Measurements from ENCODE around the gene NEDD4L. TPM values are rescaled to one million over a fixed set of nuclear protein-coding genes. Genes with fewer than 3 reads are reported as not detected.
"Not testable (repeated sequence)": the region's sequence is repeated elsewhere in the genome, so short reads cannot be mapped to it uniquely, and the experiment has no call there.

NEDD4L gene
- total and polyA plus RNA-seq, 8 donors, result 45.0 to 113 (median 66.4) TPM

- FAIRE-seq (no peak), ATAC-seq (no peak), DNase-seq (no peak)
- intact Hi-C loops (cut with DNase I), result no loop called here
- WGBS, 2 donors, result 86% methylated on average over 5 of the region's 5 CpGs
- Histone ChIP-seq H3K9me3 (no peaks in the 10 kb centered on the region), H3K36me3 (peaks cover 0 to 83% (median 27%) of the 10 kb centered on the region in 3 donors), H3K27me3 (no peaks in the 10 kb centered on the region), H3K27ac (no peak overlapping the region), H3K4me3 (no peak overlapping the region), H3K4me1 (no peaks in the 10 kb centered on the region)
- TF ChIP-seq CTCF (IDR thresholded peaks at IDR 0.05), result no peak
These were observed 326.6 kb downstream of the NEDD4L start for GRCh38 chr18:58370612-58371011.

- Histone ChIP-seq H3K27me3 (no peaks in the 10 kb centered on the region), H3K36me3 (peaks cover 0 to 59% (median 13%) of the 10 kb centered on the region in 3 donors), H3K27ac (no peak overlapping the region), H3K4me3 (no peak overlapping the region), H3K4me1 (no peaks in the 10 kb centered on the region), H3K9me3 (no peaks in the 10 kb centered on the region)
- 94 to 96% methylated on average over 5 of the region's 5 CpGs for WGBS, 2 donors
- no peak for ATAC-seq
- no peak for DNase-seq
- TF ChIP-seq CTCF (IDR thresholded peaks at IDR 0.05), result no peak
- no peak for FAIRE-seq
- intact Hi-C loops (cut with DNase I), result no loop called here
These were observed 329.5 kb downstream of the NEDD4L start for GRCh38 chr18:58373481-58373880.

GRCh38 chr18:58375051-58375450 lies 331.0 kb downstream of the NEDD4L start:
- FAIRE-seq, result no peak
- Histone ChIP-seq H3K9me3 (no peaks in the 10 kb centered on the region), H3K4me3 (no peak overlapping the region), H3K4me1 (no peaks in the 10 kb centered on the region), H3K27me3 (no peaks in the 10 kb centered on the region), H3K27ac (no peak overlapping the region), H3K36me3 (peaks cover 0 to 50% (median 13%) of the 10 kb centered on the region in 3 donors)
- intact Hi-C loops (cut with DNase I), result no loop called here
- DNase-seq, result no peak
- WGBS, 2 donors, result 96% methylated on average over 8 of the region's 8 CpGs
- TF ChIP-seq CTCF (IDR thresholded peaks at IDR 0.05), result no peak
- no peak for ATAC-seq

GRCh38 chr18:58378411-58379379 lies 334.7 kb downstream of the NEDD4L start:
- Histone ChIP-seq H3K4me3 (no peak overlapping the region), H3K27me3 (no peaks in the 10 kb centered on the region), H3K4me1 (no peaks in the 10 kb centered on the region), H3K27ac (no peak overlapping the region), H3K9me3 (no peaks in the 10 kb centered on the region), H3K36me3 (peaks cover 0 to 45% (median 0%) of the 10 kb centered on the region in 3 donors)
- TF ChIP-seq CTCF (IDR thresholded peaks at IDR 0.05), result no peak
- 88 to 89% methylated on average over 28 of the region's 28 CpGs for WGBS, 2 donors
- no peak for ATAC-seq
- no peak for DNase-seq
- FAIRE-seq, result no peak
- intact Hi-C loops (cut with DNase I), result no loop called here

- 89 to 94% methylated on average over 15 of the region's 15 CpGs for WGBS, 2 donors
- FAIRE-seq (no peak), DNase-seq (no peak), ATAC-seq (no peak)
- no peak overlapping the region for H3K4me3 ChIP-seq
- intact Hi-C loops (cut with DNase I), result no loop called here
- no peaks in the 10 kb centered on the region for H3K27me3 ChIP-seq
- no peak overlapping the region for H3K27ac ChIP-seq
- no peaks in the 10 kb centered on the region for H3K4me1 ChIP-seq
- H3K36me3 ChIP-seq, result peaks cover 0 to 47% (median 0%) of the 10 kb centered on the region in 3 donors
- H3K9me3 ChIP-seq, result no peaks in the 10 kb centered on the region
- no peak for TF ChIP-seq CTCF (IDR thresholded peaks at IDR 0.05)
These were observed 335.4 kb downstream of the NEDD4L start for GRCh38 chr18:58379443-58379842.

GRCh38 chr18:58380113-58380512 lies 336.1 kb downstream of the NEDD4L start:
- FAIRE-seq, H3K4me1 ChIP-seq, ATAC-seq, H3K27ac ChIP-seq, H3K27me3 ChIP-seq, H3K4me3 ChIP-seq, H3K9me3 ChIP-seq, DNase-seq: not testable (repeated sequence)
- WGBS, 2 donors, result 97 to 99% methylated on average over 4 of the region's 4 CpGs
- intact Hi-C loops (cut with DNase I), result loop anchor here in 1 of 3 donors (10.0 kb wide), 1 partner anchor 55 kb away; no protein-coding TSS in a partner anchor
- H3K36me3 ChIP-seq, result peaks cover under 1 to 47% (median 2%) of the 10 kb centered on the region in 3 donors

All from pancreas (tissue), 10 donors.